HG03103 (cell line): ENCODE results near the gene BRD8.

ENCODE experiments used
- ATAC-seq: cut with Tn5 transposase; IDR thresholded peaks from one replicate; pipeline ENCODE4 v1.9.1; 2021; ENCODE audit warnings: low read depth; ENCODE audit not compliant: unreplicated experiment

Gene BRD8

DNA sequence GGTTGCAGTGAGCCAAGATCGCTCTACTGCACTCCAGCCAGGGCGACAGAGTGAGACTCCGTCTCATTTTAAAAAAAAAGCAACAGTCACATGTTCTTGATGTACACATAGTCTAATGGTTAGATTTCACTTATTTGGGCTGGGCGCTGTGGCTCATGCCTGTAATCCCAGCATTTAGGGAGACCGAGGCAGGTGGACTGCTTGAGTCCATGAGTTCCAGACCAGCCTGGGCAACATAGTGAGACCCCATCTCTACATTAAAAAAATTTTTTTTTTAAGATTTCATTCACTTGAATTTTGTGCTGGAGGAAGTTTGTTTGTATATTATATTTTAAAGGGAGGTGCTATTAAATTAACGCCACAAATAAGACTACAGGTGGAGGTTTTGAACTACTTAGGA lies 72.7 kb downstream of the BRD8 start:
- no peak for ATAC-seq

DNA sequence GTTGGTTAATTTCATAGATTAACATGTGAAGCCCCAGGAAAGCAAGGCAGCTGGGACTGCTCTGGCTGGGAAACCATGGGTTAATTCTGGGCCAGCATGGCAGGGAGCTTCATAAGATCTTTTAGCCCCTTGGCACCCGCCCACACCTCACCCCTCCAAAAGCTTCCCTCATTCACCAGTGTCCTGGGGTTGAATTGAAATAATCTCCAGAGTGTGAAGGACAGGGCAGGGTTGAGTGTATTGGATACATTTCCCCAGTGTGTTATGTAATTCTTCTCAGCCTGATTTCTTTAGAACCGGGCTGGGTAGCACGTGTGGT lies 75.2 kb downstream of the BRD8 start:
- ATAC-seq: no peak

DNA sequence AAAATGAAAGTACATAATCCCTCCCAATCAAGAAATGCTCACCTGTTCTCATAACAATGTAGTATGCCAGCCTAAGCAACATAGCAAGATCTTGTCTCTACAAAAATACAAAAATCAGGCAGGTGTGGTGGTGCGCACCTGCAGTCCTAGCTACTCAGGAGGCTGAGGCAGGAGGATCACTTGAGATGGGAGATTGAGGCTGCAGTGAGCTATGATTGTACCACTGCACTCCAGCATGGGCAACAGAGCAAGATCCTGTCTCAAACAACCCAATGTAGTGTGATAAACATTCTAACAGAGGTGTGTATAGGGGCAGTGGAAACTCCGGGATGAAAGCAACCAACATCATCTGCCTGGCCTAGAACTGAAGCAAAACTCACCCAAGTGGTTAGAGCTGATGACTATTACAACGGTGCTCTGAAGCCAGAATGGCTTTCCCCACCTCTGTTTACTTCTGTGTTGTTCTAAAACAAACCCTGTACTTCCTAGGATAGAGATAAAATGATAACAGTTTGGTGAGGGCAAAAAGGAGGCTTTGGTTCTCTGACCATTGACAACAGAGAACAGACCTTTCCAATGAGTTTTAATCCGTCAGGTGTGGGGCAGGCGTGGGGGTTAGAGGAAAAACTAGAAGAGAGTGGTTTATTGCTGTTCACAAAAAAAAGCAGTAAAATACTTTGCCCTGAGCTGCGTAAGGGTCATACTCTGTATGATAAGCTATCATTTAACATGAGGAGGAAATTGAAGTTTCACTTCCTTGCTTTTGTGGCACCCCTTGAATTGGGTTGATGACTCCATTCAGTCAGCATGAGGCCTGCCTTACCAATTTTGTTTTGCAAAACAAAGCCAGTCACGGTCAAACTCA lies 75.7 kb downstream of the BRD8 start:
- no peak for ATAC-seq

DNA sequence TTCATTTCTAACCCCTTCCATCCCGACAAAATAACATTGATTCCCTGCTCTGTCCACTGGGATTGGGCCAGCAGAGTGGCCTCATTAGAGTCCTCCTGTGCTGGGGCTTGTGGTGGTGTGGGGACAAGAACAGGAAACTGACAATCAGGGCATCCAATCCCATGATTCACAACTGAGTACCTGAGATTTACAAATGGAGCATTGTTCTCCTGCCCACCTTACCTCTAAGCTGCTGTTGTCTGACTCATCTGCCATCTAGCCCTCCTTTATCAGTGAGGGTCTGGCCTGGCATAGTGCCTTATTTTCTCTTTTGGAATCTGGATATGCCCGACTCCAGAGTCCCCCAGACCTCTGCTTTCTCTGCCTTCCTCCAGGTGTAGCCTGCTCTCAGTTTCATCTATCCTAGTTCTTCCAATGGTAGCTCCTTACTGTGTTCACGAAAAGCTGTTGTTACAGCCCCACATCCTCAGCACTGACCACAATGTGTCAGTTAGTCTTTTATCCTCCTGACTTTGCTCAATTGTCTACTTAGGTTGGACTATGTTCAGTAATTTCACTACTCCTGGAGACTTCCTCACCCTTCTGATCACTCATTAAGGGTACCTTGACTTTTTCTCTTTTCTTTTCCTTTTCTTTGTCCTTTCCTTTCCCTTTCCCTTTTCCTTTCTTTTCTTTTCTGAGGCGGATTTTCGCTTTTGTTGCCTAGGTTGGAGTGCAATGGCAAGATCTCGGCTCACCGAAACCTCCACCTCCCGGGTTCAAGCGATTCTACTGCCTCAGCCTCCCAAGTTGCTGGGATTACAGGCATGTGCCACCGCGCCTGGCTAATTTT lies 81.2 kb downstream of the BRD8 start:
- no peak for ATAC-seq

DNA sequence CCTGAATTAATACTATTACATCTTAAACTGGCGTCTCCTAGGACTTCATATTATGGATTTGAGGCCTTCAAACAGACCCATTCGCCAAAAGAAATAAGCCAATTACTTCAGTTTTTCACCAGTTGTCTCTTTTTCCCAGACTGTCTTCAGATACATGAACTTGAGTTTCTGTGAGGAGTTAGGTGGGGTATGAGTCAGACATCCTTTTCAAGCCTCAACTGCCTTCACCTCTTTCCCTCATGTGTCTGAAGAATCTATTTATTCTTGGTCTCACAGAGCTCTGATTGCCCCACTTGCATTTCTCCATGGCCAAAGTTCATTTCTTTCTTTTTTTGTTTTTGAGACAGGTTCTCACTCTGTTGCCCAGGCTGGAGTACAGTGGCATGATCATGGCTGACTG lies 82.1 kb downstream of the BRD8 start:
- ATAC-seq: no peak

DNA sequence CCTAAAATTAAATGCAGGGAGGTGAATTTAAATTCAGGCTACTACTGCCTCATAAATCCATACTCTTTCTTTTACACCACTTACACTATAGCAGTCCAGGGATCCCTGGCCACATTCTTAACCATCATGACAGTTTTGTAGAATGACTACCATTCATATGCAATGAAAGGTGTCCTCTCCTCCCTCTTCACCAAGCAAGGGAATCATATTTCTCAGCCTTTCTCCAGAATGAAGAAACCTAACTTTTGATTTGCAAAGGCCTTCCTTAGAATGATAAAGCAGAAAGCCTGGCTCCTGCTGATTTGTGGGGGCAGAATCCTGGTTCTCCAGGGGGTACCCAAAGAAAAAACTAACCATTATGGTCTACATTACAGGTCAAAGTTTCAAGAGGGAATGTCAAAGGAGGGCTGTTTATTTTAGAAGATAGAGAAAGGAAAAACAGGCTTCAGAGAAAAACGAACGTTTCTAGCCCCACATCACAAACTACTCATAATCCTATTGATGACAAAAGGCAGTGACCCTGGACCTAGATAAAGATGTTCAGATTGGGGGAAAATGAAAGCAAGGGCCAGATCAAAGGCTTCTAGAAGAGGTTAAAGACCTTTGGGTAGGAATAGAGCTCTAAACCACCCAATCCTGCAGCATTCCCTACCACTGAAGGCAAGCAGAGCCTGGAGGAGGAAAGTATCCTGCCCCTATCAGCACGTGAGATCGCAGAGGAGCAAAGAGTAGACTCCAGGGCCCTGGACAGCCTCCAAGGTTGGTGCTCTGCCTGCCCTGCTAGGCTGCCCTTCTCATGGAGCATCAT lies 83.1 kb downstream of the BRD8 start:
- no peak for ATAC-seq

DNA sequence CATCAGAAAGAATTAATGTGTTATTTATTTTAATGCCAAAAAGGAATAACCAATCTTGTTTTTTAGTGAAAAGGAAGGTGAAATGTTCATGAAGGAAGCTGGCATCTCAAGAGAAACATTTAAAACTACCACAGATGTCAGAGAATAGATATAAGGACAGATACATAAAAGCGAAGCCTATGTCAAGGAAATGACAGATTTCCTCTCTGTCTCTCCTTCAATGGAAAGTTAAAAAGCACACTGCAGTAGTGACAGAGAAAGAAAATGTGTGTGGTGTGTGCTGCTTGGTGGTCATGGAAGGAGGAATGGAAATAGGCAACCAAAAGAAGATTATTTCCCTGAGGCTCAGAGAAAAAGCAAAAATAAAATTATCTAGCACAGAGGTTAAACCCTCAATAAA lies 85.4 kb downstream of the BRD8 start:
- ATAC-seq: no peak

DNA sequence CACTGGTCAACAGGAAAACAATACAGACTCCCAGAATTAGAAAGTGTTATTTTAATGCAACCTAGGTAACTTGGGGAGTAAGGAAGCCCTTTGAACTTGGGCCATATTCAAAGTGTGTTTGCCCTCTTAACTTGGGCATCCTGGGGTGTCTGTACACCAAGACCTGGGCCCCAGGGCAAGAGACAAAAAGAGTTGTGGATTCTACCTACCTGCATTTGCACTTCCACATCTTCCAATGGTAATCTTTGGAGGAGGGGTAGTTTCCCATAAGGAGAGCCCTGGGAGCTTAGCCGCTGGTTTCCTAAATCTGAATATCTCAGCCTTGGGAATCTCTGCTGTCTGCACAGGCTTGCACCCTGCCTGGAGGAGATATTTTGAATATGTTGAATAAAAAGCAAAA lies 86.1 kb downstream of the BRD8 start:
- ATAC-seq: no peak

DNA sequence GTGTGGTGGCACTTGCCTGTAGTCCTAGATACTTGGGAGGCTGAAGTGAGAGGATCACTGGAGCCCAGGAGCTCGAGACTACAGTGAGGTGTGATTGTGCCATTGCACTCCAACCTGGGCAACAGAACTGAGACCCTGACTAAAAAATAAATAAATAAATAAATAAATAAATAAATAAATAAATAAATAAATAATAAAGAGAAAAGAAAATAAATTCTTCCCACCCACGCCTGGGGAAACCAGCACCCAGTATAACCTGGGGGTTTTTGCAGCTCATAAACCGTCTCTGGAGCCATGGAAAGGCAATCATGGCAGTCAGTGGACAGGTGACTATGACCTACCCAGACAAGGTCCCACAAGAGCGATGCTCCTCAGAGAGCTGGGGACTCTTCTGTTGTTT lies 86.7 kb downstream of the BRD8 start:
- no peak for ATAC-seq
